WERI-Rb-1 (cell line): ENCODE measurements around the gene ARHGAP26.

Source experiments
- DNase-seq: peaks from one replicate; pipeline ENCODE4 v3.0.0-alpha.2; 2020
- H3K27ac ChIP-seq: fragments of 250-450 bp; sonication (Bioruptor Pico); 2 replicates; pipeline ENCODE4 v1.5.1; 2020; ENCODE audit warnings: mild to moderate bottlenecking, moderate library complexity
- H3K27me3 ChIP-seq: fragments of 250-450 bp; sonication (Bioruptor Pico); 2 replicates; pipeline ENCODE4 v1.5.1; 2021; ENCODE audit warnings: mild to moderate bottlenecking, low read depth, moderate library complexity; ENCODE audit not compliant: insufficient read depth, severe bottlenecking
- H3K36me3 ChIP-seq: fragments of 250-450 bp; sonication (Bioruptor Pico); 2 replicates; pipeline ENCODE4 v1.5.1; 2020; ENCODE audit warnings: mild to moderate bottlenecking, moderate library complexity
- H3K4me3 ChIP-seq: 2 replicates; pipeline ENCODE4 v1.5.1; 2011; ENCODE audit warnings: low read depth, mild to moderate bottlenecking, control low read depth, low read length
- H3K9me3 ChIP-seq: fragments of 250-450 bp; sonication (Bioruptor Pico); 2 replicates; pipeline ENCODE4 v1.5.1; 2021; ENCODE audit warnings: mild to moderate bottlenecking, moderate library complexity; ENCODE audit not compliant: severe bottlenecking
- CTCF ChIP-seq: IDR thresholded peaks from 2 replicates; pipeline ENCODE4 v1.5.1; 2011; ENCODE audit warnings: low read depth, mild to moderate bottlenecking, control low read depth, inconsistent platforms, low read length

ARHGAP26 gene

GRCh38 chr5:143050183-143050582, 280.0 kb downstream of the ARHGAP26 start:
- no peak for TF ChIP-seq CTCF
- H3K9me3 ChIP-seq = no peaks in the 10 kb centered on the region
- no peak overlapping the region for H3K4me3 ChIP-seq
- no peaks in the 10 kb centered on the region for H3K27me3 ChIP-seq
- no peaks in the 10 kb centered on the region for H3K36me3 ChIP-seq
- H3K27ac ChIP-seq = no peak overlapping the region
- DNase-seq = no peak

GRCh38 chr5:143051244-143052058, 281.3 kb downstream of the ARHGAP26 start:
- Histone ChIP-seq H3K27me3 (no peaks in the 10 kb centered on the region), H3K9me3 (no peaks in the 10 kb centered on the region), H3K4me3 (no peak overlapping the region), H3K36me3 (no peaks in the 10 kb centered on the region), H3K27ac (no peak overlapping the region)
- TF ChIP-seq CTCF = no peak
- no peak for DNase-seq

- no peaks in the 10 kb centered on the region for H3K27me3 ChIP-seq
- H3K9me3 ChIP-seq = no peaks in the 10 kb centered on the region
- no peak overlapping the region for H3K4me3 ChIP-seq
- TF ChIP-seq CTCF = no peak
- H3K36me3 ChIP-seq = no peaks in the 10 kb centered on the region
- no peak for DNase-seq
- H3K27ac ChIP-seq = no peak overlapping the region
Measured at GRCh38 chr5:143052967-143053682, 282.9 kb downstream of the ARHGAP26 start.

GRCh38 chr5:143053780-143054179, 283.6 kb downstream of the ARHGAP26 start:
- Histone ChIP-seq H3K9me3 (no peaks in the 10 kb centered on the region), H3K36me3 (no peaks in the 10 kb centered on the region), H3K4me3 (no peak overlapping the region), H3K27me3 (no peaks in the 10 kb centered on the region), H3K27ac (no peak overlapping the region)
- DNase-seq = no peak
- no peak for TF ChIP-seq CTCF

- DNase-seq = no peak
- no peak overlapping the region for H3K27ac ChIP-seq
- no peaks in the 10 kb centered on the region for H3K9me3 ChIP-seq
- TF ChIP-seq CTCF = no peak
- no peaks in the 10 kb centered on the region for H3K27me3 ChIP-seq
- no peak overlapping the region for H3K4me3 ChIP-seq
- no peaks in the 10 kb centered on the region for H3K36me3 ChIP-seq
Measured at GRCh38 chr5:143054480-143054941, 284.3 kb downstream of the ARHGAP26 start.
